ENCODE measurements around the gene CR1L. TPM values are rescaled to one million over a fixed set of nuclear protein-coding genes. Genes with fewer than 3 reads are reported as not detected.

Gene CR1L
- total and polyA plus RNA-seq, 9 of the 15 experiments (the other 6 are each of a cell fraction or from before 2014, with no cell fraction given), result 10.1 to 74.8 (median 34.3) TPM

DNA sequence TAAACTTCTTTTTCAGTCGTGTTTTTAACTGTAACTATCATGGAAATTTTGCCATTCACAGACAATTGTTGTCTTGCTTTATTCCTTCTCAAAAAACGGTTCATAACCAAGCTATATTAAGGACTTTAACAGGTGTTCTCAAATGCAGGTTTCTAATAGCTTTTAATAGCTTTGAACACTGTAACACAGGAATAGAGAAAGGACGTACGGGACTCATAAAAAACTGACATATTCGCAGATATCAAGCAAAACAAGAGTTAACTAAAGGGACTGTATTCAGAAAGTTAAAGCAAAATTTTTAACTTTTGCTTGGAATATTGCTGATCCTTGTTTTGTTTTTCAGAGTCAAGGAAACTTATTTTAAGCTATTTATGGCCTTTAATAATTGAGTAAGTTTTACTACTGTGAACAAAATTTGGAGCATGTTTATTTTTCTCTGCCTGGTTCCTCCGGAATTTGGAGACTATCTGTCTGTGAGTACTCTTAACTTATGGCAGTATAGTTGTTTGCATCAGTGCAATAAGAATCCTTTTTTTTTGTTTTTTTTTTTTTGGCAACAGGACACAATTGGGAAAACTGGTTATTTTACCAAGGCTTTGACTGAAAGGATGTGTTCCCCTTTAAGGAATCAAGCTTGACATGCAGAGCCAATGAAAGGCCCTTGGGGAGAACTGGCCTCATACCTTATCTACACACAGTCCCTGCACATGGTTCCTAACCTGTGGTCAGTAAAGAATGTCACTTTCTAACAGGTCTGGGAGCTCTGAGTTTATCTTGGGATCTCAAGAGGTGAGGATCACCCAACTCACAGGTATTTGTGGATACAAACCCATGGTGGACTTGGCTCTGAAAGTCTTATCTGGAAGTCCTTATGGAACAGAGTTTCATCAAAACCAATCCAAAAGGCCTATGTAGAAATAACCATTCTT lies 101.2 kb downstream of the CR1L start (continued):
- TF ChIP-seq EP300 (IDR thresholded peaks at IDR 0.05; ENCODE audit: low read length), result peak; percentile 84
- TF ChIP-seq KDM4B (IDR thresholded peaks at IDR 0.05; ENCODE audit: borderline replicate concordance in 2 of 2, low read depth in 1 of 2), result no peak; a peak in 1 of 4 replicates
- TF ChIP-seq SETDB1 (IDR thresholded peaks at IDR 0.05; ENCODE audit: low read length), result no peak
- TF ChIP-seq ZNF717 (CRISPR knock-in tag; IDR thresholded peaks at IDR 0.05), result no peak
- TF ChIP-seq, protein P1, sequence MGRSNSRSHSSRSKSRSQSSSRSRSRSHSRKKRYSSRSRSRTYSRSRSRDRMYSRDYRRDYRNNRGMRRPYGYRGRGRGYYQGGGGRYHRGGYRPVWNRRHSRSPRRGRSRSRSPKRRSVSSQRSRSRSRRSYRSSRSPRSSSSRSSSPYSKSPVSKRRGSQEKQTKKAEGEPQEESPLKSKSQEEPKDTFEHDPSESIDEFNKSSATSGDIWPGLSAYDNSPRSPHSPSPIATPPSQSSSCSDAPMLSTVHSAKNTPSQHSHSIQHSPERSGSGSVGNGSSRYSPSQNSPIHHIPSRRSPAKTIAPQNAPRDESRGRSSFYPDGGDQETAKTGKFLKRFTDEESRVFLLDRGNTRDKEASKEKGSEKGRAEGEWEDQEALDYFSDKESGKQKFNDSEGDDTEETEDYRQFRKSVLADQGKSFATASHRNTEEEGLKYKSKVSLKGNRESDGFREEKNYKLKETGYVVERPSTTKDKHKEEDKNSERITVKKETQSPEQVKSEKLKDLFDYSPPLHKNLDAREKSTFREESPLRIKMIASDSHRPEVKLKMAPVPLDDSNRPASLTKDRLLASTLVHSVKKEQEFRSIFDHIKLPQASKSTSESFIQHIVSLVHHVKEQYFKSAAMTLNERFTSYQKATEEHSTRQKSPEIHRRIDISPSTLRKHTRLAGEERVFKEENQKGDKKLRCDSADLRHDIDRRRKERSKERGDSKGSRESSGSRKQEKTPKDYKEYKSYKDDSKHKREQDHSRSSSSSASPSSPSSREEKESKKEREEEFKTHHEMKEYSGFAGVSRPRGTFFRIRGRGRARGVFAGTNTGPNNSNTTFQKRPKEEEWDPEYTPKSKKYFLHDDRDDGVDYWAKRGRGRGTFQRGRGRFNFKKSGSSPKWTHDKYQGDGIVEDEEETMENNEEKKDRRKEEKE (IDR thresholded peaks at IDR 0.05; ENCODE audit: borderline replicate concordance in 1 of 2, control insufficient read depth in 1 of 2, low read depth in 2 of 2, low read length in 1 of 2), result no peak
- no peak for TF ChIP-seq MCM7 (IDR thresholded peaks at IDR 0.05)
- TF ChIP-seq, protein P2, sequence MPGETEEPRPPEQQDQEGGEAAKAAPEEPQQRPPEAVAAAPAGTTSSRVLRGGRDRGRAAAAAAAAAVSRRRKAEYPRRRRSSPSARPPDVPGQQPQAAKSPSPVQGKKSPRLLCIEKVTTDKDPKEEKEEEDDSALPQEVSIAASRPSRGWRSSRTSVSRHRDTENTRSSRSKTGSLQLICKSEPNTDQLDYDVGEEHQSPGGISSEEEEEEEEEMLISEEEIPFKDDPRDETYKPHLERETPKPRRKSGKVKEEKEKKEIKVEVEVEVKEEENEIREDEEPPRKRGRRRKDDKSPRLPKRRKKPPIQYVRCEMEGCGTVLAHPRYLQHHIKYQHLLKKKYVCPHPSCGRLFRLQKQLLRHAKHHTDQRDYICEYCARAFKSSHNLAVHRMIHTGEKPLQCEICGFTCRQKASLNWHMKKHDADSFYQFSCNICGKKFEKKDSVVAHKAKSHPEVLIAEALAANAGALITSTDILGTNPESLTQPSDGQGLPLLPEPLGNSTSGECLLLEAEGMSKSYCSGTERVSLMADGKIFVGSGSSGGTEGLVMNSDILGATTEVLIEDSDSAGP (CRISPR knock-in tag; IDR thresholded peaks at IDR 0.05), result peak; percentile 92
- TF ChIP-seq SOX6 (IDR thresholded peaks at IDR 0.05), result peak; percentile 87
- TF ChIP-seq CBFA2T3 (IDR thresholded peaks at IDR 0.05), result peak; percentile 91
- TF ChIP-seq, protein P3, sequence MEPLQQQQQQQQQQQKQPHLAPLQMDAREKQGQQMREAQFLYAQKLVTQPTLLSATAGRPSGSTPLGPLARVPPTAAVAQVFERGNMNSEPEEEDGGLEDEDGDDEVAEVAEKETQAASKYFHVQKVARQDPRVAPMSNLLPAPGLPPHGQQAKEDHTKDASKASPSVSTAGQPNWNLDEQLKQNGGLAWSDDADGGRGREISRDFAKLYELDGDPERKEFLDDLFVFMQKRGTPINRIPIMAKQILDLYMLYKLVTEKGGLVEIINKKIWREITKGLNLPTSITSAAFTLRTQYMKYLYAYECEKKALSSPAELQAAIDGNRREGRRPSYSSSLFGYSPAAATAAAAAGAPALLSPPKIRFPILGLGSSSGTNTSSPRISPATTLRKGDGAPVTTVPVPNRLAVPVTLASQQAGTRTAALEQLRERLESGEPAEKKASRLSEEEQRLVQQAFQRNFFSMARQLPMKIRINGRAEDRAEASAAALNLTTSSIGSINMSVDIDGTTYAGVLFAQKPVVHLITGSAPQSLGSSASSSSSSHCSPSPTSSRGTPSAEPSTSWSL (CRISPR knock-in tag; IDR thresholded peaks at IDR 0.05; ENCODE audit: borderline replicate concordance), result no peak
- TF ChIP-seq KDM5B (IDR thresholded peaks at IDR 0.05; ENCODE audit: insufficient replicate concordance, low read depth, low read length), result no peak
- no peak for TF ChIP-seq FOXK1 (CRISPR knock-in tag; IDR thresholded peaks at IDR 0.05; ENCODE audit: borderline replicate concordance)
- TF ChIP-seq, protein P4, sequence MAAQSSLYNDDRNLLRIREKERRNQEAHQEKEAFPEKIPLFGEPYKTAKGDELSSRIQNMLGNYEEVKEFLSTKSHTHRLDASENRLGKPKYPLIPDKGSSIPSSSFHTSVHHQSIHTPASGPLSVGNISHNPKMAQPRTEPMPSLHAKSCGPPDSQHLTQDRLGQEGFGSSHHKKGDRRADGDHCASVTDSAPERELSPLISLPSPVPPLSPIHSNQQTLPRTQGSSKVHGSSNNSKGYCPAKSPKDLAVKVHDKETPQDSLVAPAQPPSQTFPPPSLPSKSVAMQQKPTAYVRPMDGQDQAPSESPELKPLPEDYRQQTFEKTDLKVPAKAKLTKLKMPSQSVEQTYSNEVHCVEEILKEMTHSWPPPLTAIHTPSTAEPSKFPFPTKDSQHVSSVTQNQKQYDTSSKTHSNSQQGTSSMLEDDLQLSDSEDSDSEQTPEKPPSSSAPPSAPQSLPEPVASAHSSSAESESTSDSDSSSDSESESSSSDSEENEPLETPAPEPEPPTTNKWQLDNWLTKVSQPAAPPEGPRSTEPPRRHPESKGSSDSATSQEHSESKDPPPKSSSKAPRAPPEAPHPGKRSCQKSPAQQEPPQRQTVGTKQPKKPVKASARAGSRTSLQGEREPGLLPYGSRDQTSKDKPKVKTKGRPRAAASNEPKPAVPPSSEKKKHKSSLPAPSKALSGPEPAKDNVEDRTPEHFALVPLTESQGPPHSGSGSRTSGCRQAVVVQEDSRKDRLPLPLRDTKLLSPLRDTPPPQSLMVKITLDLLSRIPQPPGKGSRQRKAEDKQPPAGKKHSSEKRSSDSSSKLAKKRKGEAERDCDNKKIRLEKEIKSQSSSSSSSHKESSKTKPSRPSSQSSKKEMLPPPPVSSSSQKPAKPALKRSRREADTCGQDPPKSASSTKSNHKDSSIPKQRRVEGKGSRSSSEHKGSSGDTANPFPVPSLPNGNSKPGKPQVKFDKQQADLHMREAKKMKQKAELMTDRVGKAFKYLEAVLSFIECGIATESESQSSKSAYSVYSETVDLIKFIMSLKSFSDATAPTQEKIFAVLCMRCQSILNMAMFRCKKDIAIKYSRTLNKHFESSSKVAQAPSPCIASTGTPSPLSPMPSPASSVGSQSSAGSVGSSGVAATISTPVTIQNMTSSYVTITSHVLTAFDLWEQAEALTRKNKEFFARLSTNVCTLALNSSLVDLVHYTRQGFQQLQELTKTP (IDR thresholded peaks at IDR 0.05; ENCODE audit: low read depth in 1 of 2, partially characterized antibody in 2 of 2), result peak; percentile 25 to 37
- TF ChIP-seq MTF1 (CRISPR knock-in tag; IDR thresholded peaks at IDR 0.05; ENCODE audit: borderline replicate concordance), result no peak

Data from K562 (cell line).